ENCODE data around the gene NPAS3. TPM values are rescaled to one million over a fixed set of nuclear protein-coding genes. Genes with fewer than 3 reads are reported as not detected.

The NPAS3 gene
- total and polyA plus RNA-seq, 2 of the 8 experiments (the other 6 are each of a cell fraction or from before 2014, with no cell fraction given): 0.11 to 0.60 TPM

DNA sequence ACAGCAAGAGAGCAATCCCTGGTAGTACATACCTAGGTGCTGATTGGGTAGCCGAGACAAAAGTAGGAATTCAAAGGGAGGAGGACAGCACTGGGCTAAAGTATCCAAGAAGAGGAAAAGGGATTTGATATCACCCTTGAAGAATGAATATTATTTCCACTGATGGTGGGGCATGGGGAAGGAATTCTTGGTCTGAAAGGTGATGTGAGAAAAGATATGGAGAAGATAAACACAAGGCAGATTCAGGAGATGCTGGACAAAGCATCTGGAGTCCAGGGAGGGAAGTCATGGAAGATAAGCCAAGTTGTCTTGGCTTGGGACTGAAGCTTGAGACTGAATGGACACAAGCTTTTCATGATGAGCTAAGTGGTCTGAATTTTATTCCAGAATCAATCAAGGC is 818.2 kb downstream of the NPAS3 start:
- H3K9ac ChIP-seq (replicated peaks in 1 of 4; ENCODE audit: extremely low read depth in 1 of 4, low read depth in 3 of 4, low read length in 3 of 4): no peak overlapping the region
- H2BK20ac ChIP-seq (ENCODE audit: low read length): no peak overlapping the region
- no peaks in the 10 kb centered on the region for H4K20me1 ChIP-seq (replicated peaks in 1 of 2; ENCODE audit: control insufficient read depth in 1 of 2, insufficient read depth in 2 of 2, low read length in 2 of 2)
- no peak overlapping the region for H3K27ac ChIP-seq (ENCODE audit: low read depth, low read length)
- no peak for FAIRE-seq
- H3K9me3 ChIP-seq (ENCODE audit: insufficient read depth in 2 of 2, low read depth in 1 of 2, low read length in 1 of 2): no peaks in the 10 kb centered on the region
- H3K27me3 ChIP-seq (replicated peaks in 1 of 4; ENCODE audit: control insufficient read depth in 3 of 4, extremely low read depth in 1 of 4, insufficient read depth in 3 of 4, low read length in 3 of 4): no peaks in the 10 kb centered on the region
- H4K91ac ChIP-seq (replicated peaks; ENCODE audit: insufficient read length, low read length): no peak overlapping the region
- no peak overlapping the region for H2BK12ac ChIP-seq (ENCODE audit: low read depth, low read length)
- no peak overlapping the region for H2AFZ ChIP-seq (ENCODE audit: low read length)
- no peak overlapping the region for H3K23ac ChIP-seq (ENCODE audit: insufficient read length)
- DNase-seq (ENCODE audit: low read depth in 1 of 2, low spot score in 2 of 2): no peak
- ChIA-PET POLR2A (ENCODE audit: partially characterized antibody) (no interaction called here), CTCF (ENCODE audit: partially characterized antibody) (interaction anchor here (1.0 to 1.2 kb wide), 2 partner anchors 12 to 81 kb away, joined by 3 read pairs; no protein-coding TSS in a partner anchor)
- no peaks in the 10 kb centered on the region for H3K4me1 ChIP-seq (replicated peaks in 1 of 4; ENCODE audit: control insufficient read depth in 3 of 4, insufficient read depth in 4 of 4, low read length in 3 of 4)
- no peak overlapping the region for H4K8ac ChIP-seq (ENCODE audit: extremely low read depth, insufficient read depth, low read length)
- H2BK15ac ChIP-seq (ENCODE audit: low read length): no peak overlapping the region
- no peaks in the 10 kb centered on the region for H3K36me3 ChIP-seq (ENCODE audit: control insufficient read depth in 2 of 4, insufficient read depth in 4 of 4, low read length in 3 of 4)
- no peak overlapping the region for H2BK5ac ChIP-seq (ENCODE audit: low read depth, low read length)
- H2BK120ac ChIP-seq (replicated peaks; ENCODE audit: low read depth, low read length): no peak overlapping the region
- H3K14ac ChIP-seq (ENCODE audit: insufficient read length): no peak overlapping the region
- WGBS, 2 experiments (ENCODE audit: extremely low coverage in 1 of 2, insufficient coverage in 1 of 2, insufficient read length in 1 of 2, insufficient replicate concordance in 2 of 2, low coverage in 1 of 2, low lambda C conversion rate in 2 of 2, missing lambda C conversion rate in 1 of 2): 33% methylated on average over 1 of the region's 1 CpG; no CpG with 5 or more reads in 1 of the 2 experiments
- H3K79me2 ChIP-seq (ENCODE audit: control insufficient read depth in 1 of 2, insufficient read depth in 2 of 2, low read length in 2 of 2): no peaks in the 10 kb centered on the region
- no peak overlapping the region for H3K4ac ChIP-seq (replicated peaks; ENCODE audit: insufficient read length, low read depth, low read length)
- H2AK5ac ChIP-seq (ENCODE audit: low read depth, low read length): no peak overlapping the region
- no peak overlapping the region for H3K56ac ChIP-seq (replicated peaks; ENCODE audit: insufficient read length, low read depth, low read length)
- H3K4me2 ChIP-seq (ENCODE audit: insufficient read depth in 1 of 2, low read depth in 2 of 2, low read length in 2 of 2): no peak overlapping the region
- no peak overlapping the region for H3K18ac ChIP-seq (ENCODE audit: extremely low read depth, low read length)
- H3K23me2 ChIP-seq (ENCODE audit: low read depth, low read length): no peaks in the 10 kb centered on the region
- no peak overlapping the region for H4K5ac ChIP-seq (ENCODE audit: insufficient read length, low read depth, low read length)
- no peaks in the 10 kb centered on the region for H3K79me1 ChIP-seq (ENCODE audit: low read depth, low read length)
- no peak overlapping the region for H3K4me3 ChIP-seq (ENCODE audit: extremely low read depth in 1 of 4, insufficient read depth in 2 of 4, low read depth in 3 of 4, low read length in 4 of 4)
- TF ChIP-seq, protein P1, sequence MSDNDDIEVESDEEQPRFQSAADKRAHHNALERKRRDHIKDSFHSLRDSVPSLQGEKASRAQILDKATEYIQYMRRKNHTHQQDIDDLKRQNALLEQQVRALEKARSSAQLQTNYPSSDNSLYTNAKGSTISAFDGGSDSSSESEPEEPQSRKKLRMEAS (IDR thresholded peaks at IDR 0.05): no peak
- TF ChIP-seq KDM1A (IDR thresholded peaks at IDR 0.05; ENCODE audit: borderline replicate concordance, low read length) (no peak), POLR2A (IDR thresholded peaks at IDR 0.05; ENCODE audit: control extremely low read depth in 1 of 2, low read depth in 2 of 2, low read length in 2 of 2) (no peak), RBBP5 (IDR thresholded peaks at IDR 0.05; ENCODE audit: borderline replicate concordance, low read depth, low read length) (no peak), BRCA1 (IDR thresholded peaks at IDR 0.05; ENCODE audit: low read depth, low read length) (no peak), CBX8 (IDR thresholded peaks at IDR 0.05; ENCODE audit: borderline replicate concordance, low read depth, low read length) (no peak), ZNF274 (IDR thresholded peaks at IDR 0.05; ENCODE audit: borderline replicate concordance, extremely low read depth, low read length) (no peak), JUND (IDR thresholded peaks at IDR 0.05; ENCODE audit: low read length) (no peak), RNF2 (IDR thresholded peaks at IDR 0.05; ENCODE audit: borderline replicate concordance, low read depth, low read length, missing control alignments, poor library complexity, severe bottlenecking) (no peak), CHD2 (IDR thresholded peaks at IDR 0.05; ENCODE audit: low read length) (no peak), YY1 (IDR thresholded peaks at IDR 0.05; ENCODE audit: low read depth, low read length) (no peak), SIN3A (conservative IDR thresholded peaks at IDR 0.05 in 1 of 2, IDR thresholded peaks at IDR 0.05 in 1 of 2; ENCODE audit: low read depth in 1 of 2, low read length in 2 of 2) (no peak), SP4 (IDR thresholded peaks at IDR 0.05; ENCODE audit: low read length) (no peak), ASH2L (IDR thresholded peaks at IDR 0.05; ENCODE audit: low read length) (no peak)

Data from H1 (cell line).